ENCODE results near the gene INSRR. TPM values are rescaled to one million over a fixed set of nuclear protein-coding genes. Genes with fewer than 3 reads are reported as not detected.

Gene INSRR
- total RNA-seq, 1 experiment from 2014 or later: not detected

DNA sequence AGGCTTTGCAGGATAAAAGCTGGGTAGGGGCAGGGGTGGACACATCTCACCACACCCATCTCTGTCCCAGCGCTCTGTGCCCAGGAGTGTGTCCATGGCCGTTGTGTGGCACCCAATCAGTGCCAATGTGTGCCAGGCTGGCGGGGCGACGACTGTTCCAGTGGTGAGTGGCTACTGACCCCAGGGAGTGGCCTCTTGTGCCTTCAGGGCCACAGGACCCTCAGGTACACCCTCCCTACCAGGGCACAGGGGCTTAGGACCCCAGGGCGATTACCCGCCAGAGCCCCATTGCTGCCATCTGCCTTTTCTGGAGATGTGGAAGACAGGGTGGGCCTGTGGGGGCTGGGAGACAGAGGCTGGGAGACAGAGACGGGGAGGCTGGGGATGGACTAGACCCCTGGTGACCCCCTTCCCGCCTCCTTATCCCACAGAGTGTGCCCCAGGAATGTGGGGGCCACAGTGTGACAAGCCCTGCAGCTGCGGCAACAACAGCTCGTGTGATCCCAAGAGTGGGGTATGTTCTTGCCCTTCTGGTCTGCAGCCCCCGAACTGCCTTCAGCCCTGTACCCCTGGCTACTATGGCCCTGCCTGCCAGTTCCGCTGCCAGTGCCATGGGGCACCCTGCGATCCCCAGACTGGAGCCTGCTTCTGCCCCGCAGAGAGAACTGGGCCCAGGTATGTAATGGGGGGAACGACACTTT is 47.4 kb upstream of the INSRR start:
- no peaks in the 10 kb centered on the region for H3K27me3 ChIP-seq (ENCODE audit: control insufficient read depth, insufficient read depth, low read length)
- TF ChIP-seq POLR2AphosphoS5 (IDR thresholded peaks at IDR 0.05; ENCODE audit: low read depth, low read length): no peak
- TF ChIP-seq SIN3A (IDR thresholded peaks at IDR 0.05; ENCODE audit: borderline replicate concordance, insufficient read depth, low read depth, low read length): no peak
- TF ChIP-seq REST (IDR thresholded peaks at IDR 0.05; ENCODE audit: insufficient read depth in 1 of 2, low read depth in 2 of 2, low read length in 1 of 2): no peak
- TF ChIP-seq TCF7L2 (IDR thresholded peaks at IDR 0.05; ENCODE audit: low read depth, low read length): no peak
- TF ChIP-seq CTCF (IDR thresholded peaks at IDR 0.05): no peak
- H3K9me3 ChIP-seq (ENCODE audit: control insufficient read depth, insufficient read depth, low read depth, low read length): no peaks in the 10 kb centered on the region
- no peak overlapping the region for H3K27ac ChIP-seq (ENCODE audit: low read length)
- ATAC-seq (no peak), DNase-seq (ENCODE audit: low read depth, low spot score) (no peak)
- H3K4me3 ChIP-seq (ENCODE audit: low read depth in 2 of 2, low read length in 2 of 2): no peak overlapping the region
- POLR2A ChIA-PET: no interaction called here
- intact Hi-C loops (cut with micrococcal nuclease; ENCODE audit: unreplicated experiment) (no loop called here), in situ Hi-C loops (cut with HindIII; ENCODE audit: low pct_unique_long_range_greater_than_20kb, low sequenced_read_pairs) (no loop called here)
- no peaks in the 10 kb centered on the region for H3K36me3 ChIP-seq (ENCODE audit: control insufficient read depth, insufficient read depth, low read length)
- peaks cover 11% of the 10 kb centered on the region for H3K4me1 ChIP-seq (ENCODE audit: control insufficient read depth, insufficient read depth, low read length)
- CTCF ChIA-PET: no interaction called here
- BruUV-seq (replicated peaks): no TSS peak

GRCh38 chr1:156905651-156906050 is 46.7 kb upstream of the INSRR start:
- DNase-seq (ENCODE audit: low read depth, low spot score) (no peak), ATAC-seq (no peak)
- ChIA-PET CTCF (no interaction called here), POLR2A (no interaction called here)
- Histone ChIP-seq H3K9me3 (ENCODE audit: control insufficient read depth, insufficient read depth, low read depth, low read length) (no peaks in the 10 kb centered on the region), H3K4me1 (ENCODE audit: control insufficient read depth, insufficient read depth, low read length) (peaks cover 16% of the 10 kb centered on the region), H3K27ac (ENCODE audit: low read length) (no peak overlapping the region), H3K4me3 (ENCODE audit: low read depth in 2 of 2, low read length in 2 of 2) (no peak overlapping the region), H3K27me3 (ENCODE audit: control insufficient read depth, insufficient read depth, low read length) (no peaks in the 10 kb centered on the region), H3K36me3 (ENCODE audit: control insufficient read depth, insufficient read depth, low read length) (no peaks in the 10 kb centered on the region)
- in situ Hi-C loops (cut with HindIII; ENCODE audit: low pct_unique_long_range_greater_than_20kb, low sequenced_read_pairs): no loop called here
- intact Hi-C loops (cut with micrococcal nuclease; ENCODE audit: unreplicated experiment): no loop called here
- TF ChIP-seq POLR2AphosphoS5 (IDR thresholded peaks at IDR 0.05; ENCODE audit: low read depth, low read length) (no peak), SIN3A (IDR thresholded peaks at IDR 0.05; ENCODE audit: borderline replicate concordance, insufficient read depth, low read depth, low read length) (no peak), TCF7L2 (IDR thresholded peaks at IDR 0.05; ENCODE audit: low read depth, low read length) (no peak), REST (IDR thresholded peaks at IDR 0.05; ENCODE audit: insufficient read depth in 1 of 2, low read depth in 2 of 2, low read length in 1 of 2) (no peak), CTCF (IDR thresholded peaks at IDR 0.05) (no peak)
- BruUV-seq (replicated peaks): no TSS peak
